HG02970 (cell line): ENCODE data around the gene LRRC52.

Source experiments
- ATAC-seq: cut with Tn5 transposase; IDR thresholded peaks from one replicate; pipeline ENCODE4 v1.9.1; 2021; ENCODE audit warnings: mild to moderate bottlenecking, moderate library complexity, moderate number of reproducible peaks; ENCODE audit not compliant: unreplicated experiment, low FRiP score

Gene LRRC52

DNA sequence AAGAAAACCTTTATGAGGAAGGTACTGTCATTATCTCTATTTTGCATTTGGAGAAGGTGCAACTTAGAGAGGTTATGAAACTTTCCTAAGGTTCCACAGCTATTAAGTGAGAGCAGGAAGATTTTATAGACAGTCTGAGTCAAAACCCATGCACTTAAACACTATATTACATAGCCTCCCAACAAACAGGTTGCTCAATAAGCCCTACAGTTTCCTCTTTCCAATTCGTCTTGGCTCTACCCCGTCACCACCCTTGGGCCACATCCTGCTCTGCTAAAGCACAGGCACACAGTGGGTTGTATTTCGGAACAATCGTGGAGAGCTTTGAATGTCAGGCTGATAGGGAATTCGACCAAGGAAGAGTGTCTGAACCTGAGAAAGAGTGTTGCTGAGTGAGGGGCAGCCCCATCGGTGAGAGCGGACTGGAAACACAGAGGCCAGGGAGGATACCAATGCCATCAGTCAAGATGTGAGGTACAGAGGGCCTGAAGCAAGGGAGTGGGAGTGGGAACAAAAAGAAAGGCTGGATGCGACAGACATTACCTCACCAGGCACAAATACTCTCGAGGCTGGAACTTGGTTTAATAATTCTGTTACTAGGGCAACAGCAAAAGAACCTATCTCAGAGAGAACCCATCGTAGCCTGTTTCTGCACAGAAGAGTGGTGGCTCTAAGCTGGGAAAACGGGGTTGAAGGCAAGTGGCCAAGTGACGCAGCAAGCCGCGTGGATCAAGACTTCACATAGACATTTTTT, 6.3 kb upstream of the LRRC52 start:
- no peak for ATAC-seq

DNA sequence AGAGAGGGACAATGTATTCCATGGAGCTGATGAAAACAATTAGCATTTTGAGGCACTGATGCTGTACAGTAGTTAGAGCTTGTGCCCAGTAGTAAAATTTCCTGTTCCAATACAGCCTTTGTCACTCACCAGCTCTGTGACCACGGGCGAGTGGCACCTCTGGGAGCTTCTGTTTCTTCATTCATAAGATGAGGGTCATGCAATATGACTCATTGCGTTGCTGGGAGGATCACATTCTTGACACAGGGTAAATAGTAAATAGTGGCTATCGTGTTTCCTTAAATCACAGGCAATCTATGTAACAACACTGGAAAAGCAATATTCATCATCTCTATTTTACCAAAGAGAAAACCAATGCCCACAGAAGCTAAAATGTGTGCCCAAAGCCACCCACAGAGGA, 4.5 kb upstream of the LRRC52 start:
- no peak for ATAC-seq

DNA sequence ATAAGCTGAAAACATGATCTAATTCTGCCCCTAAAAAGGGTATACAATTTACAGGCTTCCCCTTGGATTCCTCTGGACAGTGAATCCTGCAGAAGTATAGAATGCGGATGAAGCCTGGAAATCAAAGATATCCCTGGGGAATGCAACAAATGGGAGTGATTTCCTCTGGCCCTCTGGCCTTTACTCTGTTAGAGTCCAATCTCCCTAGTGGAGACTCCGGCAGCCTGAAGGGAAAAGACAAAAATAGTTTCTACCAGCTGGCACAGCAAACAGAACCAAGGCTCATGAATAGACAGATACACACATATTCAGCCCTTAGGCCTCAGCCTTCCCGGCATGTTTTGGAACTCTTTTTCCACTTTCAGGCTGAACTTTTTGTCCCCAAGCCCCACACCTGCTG, 3.9 kb upstream of the LRRC52 start:
- no peak for ATAC-seq

DNA sequence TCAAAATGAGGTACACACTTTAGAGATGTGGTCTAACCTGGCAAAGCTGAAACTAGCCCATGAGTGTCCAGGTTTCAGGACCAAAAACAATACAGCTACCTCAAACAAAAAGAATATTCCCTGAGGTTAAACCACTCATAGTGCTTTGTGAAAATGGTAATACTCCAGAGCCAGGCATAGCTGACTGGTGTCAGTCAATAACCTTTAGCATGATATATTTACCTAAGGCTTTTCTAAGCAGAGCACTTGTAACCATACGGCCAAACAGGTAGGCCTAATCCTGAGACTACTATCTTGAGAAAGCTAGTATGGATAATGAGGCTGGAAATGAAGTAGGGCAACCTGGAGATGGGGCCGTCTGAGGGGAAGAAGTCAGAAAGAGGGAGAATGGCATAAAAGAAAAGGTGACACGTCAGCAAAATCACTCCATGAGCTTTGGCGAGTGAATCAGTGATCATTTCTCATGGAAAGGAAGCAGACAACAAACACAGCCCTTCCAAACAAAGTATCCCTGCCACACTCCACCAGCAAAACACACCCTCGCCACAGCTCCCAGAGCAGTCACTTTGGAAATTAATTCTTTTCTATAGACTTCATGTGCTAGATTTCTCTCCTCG, 1.7 kb upstream of the LRRC52 start:
- ATAC-seq = no peak

DNA sequence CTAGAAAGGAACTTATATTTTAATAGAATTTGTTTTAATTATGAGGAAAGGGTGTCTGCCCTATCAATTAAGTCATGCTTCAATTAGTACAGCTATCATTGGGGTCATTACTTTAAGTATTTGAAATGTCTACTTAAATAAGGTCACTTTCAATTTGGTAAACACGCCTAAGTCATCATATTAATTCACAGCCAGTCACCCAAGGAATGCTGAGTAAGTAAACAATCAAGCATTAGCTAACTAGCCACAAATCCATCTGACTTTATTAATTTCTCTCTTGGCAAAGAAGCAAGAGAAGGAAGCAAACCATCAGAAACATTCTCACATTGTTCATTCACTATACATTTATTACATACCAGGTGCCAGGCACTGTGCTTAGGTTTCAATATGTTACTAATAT, 1.2 kb upstream of the LRRC52 start:
- ATAC-seq = no peak

DNA sequence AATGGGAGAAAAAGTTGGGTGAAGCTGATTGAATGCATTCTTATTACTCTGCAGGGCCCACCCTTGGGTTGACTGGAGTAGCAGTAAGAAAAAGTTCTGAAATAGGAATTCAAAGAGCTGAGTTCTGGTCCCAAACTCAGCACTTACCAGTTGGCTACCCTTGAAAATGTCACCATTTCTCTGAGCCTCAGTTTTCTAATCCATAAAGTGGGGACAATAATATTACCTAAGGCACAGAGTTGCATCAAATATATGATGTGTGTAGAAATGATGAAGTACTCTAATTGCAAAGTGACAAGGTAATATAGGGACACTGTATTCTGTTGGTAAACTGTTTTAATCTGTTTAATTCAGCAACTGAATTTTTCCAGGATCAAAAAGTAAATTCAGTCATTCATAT, 1.2 kb downstream of the LRRC52 start:
- ATAC-seq = no peak

DNA sequence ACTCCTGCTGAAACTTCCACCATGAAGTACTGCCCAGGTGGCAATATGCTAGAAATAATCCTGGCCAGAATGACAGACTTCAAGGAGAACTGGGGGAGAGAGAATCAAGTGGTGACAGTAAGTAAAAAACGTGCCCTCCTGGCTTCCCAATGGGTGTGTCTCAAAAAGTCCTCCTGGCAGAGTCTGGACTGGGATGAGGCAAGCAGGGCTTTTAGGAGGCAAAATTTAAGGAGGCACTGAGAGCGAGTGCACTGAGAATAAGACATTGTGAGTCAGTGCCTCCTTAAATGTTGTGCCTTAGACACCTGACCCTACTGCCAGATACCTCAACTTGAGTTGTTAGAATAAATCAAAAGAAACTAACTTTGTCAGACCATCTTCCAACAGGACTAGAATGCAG, 2.2 kb downstream of the LRRC52 start:
- no peak for ATAC-seq

DNA sequence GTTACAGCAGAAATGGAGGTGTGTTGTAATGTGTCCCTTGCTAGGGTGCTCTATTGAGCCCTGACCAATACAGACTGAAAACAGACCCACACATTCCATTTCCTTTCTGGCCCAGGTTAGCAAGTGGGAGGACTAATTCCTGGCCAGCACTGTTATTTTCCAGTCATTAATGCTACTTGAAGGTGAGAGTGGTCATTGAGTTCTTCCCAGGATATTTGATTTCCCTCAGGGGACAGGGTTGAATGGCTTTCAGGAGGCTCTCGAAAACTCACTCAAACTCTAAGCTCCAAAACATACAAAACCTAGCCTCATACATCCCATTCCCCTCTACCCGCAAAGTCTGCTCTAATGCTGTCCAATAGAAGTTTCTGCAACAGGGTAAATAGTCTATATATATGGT, 6.2 kb downstream of the LRRC52 start:
- no peak for ATAC-seq

DNA sequence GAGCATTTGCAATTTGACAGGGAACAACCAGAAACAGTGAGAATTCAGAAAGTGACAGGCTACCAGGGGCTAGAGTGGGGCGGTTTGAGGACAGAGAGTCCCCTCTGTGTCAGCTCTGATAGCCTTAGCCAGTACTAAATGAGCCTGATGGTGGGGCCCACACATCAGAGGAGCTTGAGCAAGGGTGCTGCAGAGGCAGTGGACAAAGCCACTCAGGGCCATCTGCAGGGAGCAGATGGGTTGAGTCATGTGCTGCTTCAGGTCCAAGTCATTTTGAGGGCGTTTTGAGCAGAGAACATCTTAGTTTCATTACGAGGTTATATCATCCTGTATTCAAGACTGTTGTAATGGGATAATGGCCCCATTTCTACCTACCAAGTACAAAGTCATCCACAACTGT, 7.7 kb downstream of the LRRC52 start:
- ATAC-seq = no peak

DNA sequence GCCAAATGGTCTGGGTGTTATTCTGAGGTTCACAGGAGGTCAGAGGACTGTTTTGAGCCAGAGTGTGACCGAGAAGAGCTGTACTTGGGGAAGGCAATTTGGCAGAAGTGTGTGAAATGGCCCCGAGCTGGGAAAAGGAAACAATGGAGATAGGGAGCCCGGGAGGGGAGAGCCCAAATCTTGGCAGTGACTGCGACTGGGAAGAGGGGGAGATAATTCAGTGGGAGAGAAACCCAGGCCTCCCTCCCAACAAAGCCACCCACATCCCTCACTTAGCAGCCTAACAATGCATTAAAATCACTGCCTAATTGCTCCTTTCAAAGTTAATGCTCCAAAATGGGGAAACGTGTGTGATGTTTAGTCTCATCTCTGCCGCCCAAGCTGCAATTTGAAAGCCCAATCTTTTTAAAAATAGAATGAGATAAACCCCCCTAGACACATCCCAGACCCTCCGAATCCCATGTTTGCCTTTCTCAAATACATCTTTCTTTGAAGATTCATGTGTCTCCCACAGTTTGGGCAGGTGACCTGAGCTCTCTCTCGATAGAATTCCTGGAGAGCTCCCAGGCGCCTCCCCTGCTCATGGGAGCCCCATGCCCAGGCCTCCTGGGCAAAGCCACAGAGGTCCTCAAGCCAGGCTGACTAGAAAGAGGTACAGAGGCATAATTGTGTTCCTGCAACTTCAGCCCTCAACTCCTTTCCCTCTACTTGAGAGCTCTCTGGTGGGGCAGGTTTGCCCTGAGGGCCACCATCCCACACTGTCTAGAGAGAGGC, 17.3 kb downstream of the LRRC52 start:
- ATAC-seq = no peak

DNA sequence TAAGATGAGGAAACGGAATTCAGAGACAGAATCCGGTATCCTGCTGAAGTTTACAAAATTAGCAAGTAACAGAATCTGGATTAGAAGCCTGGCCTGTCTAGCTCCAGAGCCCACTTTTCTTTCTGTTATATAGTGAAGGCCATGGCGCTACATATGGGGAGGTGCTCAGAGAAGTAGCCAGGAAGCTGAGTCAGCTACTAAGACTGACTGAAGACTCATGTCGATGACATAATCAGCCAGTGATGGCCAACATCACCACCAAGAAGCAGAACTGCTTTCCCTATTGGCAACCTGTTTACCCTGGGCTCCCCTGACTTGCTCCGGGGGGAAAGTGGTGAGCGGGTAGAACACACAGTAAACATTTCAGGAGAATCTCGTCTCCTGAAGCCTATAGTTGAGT, 18.8 kb downstream of the LRRC52 start:
- ATAC-seq = no peak

DNA sequence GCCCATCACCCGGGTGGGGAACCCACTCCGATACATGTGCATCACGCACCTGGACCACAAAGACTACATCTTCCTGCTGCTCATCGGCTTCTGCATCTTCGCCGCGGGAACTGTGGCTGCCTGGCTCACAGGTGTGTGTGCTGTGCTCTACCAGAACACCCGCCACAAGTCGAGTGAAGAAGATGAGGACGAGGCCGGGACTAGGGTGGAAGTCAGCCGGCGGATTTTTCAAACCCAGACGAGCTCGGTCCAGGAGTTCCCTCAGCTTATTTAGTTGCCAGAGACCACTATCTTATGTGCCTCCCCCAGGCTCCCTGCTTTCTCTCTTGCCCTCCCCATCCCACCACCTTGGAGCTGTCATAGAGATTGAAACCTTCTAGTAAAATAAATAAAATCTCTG, 19.8 kb downstream of the LRRC52 start:
- no peak for ATAC-seq

DNA sequence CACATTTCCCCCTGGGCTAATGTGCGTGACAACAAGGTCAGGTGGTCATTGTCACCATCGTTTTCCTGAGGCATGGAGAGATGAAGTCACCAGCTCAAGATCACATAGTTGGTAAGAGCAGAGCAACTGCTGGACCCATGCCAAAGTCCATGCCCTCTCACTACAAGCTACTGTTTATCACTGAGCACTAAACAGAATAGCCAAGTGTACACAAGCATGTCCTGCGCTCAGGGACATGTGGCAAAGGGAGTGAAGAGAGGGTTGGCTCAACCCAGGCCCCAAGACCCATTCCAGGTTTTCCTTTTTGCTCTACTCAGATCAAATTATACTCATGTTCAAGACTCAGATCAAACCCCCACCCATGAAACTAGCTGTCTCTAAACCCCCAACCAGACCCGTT, 20.8 kb downstream of the LRRC52 start:
- ATAC-seq = no peak

DNA sequence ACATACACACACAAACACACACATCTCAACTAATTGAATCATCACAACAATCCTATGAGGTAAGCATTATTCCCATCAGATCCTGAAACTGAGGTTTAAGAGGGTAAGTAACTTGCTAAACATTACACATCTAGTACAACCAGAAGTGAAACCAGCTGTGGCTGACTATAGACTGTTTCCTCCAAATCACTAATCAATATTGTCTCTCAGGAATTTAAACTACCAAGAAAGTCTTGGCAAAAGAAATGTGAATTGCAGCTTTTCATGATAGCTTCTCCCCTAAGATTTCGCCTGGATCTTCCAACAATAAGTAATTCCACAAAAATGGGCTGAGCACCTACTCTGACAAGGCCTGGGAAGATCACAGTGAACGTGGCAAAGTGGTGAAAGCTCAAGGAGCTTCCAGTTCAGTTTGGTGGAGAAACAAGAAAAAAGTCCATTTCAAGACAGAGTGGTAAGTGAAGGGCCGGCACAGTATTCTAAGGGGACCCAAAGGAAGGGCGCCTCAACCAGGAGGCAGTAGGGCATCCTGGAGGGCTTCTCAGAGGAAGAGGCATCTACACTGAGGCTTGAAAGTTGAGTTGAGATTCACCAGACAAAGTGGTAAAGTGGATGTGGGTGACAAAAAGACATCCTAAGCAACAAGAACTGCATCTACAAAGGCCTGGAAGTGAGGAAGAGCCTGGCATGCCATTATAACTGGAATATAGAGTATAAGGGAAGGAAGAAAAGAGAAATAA, 22.1 kb downstream of the LRRC52 start:
- no peak for ATAC-seq

DNA sequence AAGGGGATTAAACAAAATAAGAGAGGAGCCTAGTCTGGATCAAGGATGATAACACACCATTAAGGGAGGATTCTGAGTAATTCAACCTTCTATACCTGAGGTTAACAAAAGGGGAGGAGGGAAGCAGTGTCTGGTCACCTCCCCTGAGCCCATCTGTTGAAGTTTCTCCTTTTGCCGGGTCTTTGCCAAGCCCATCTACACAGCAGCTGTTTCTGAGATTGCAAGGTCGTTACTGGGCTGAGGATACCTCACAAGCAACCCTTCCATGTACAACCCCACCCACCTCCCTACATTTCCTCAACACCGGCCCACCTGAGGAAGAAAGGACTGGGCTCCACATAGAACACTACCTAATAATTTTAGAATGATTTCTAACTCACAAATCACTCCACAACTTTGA, 26.3 kb downstream of the LRRC52 start:
- ATAC-seq = no peak

DNA sequence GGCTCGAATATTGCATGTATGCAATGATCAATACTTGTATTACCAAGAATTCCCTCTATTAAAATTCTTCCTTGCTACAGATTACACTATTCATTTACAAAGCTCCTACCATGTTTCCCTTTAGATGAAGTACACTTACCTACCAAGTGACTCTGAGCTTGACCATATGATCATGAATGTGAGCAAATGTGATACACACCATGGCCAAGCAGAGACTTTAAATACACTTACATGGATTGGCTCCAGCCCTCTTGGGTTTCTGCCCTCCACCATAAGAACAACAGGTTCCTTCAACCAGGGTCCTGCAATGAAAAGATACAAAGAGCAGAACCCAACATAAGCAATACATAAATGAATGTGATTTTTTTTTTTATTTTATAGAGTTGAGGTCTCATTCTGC, 30.0 kb downstream of the LRRC52 start:
- no peak for ATAC-seq

DNA sequence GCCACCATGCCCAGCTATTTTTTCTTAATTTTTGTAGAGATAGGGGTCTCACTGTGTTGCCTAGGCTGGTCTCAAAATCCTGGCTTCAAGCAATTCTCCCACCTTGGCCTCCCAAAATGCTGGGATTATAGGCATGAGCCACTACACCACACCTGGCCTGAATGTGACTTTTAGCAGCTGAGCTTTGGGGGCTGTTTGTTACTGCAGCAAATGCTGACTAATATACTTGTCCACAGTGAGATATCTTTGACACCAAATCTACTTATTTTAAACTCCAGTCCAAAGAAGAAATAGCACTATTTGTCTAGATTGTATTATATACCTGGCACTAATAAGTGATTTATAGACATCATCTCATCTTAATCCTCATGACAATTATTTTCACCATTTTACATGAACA, 30.5 kb downstream of the LRRC52 start:
- no peak for ATAC-seq

DNA sequence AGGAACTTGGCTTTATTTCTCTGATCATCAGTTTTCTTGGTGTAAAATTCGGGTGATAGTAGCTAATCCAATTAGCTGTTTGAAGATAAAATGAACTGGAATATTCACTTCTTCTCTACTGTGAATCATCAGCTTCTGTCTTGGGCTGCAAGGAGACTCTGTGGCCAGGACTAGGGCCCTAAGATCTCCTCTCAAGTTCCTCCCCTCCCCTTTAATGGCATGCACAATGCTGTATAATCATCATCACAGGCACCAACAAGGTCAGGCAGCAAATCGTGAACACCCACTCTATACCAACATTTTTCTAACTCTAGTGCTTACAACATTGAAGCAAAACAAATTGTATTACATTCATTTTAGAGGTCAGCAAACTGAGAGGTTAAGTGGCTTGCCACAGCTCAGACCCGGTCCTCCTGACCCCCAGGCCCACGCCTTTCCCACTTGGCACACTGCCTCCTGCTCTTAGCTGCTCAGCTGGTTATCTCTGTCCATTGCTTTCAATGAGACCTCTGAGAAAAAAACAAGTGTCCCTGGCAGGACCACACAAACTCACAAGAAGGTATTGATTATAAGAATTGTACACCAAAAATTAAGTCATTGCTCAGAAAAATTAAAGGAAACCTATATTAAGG, 31.8 kb downstream of the LRRC52 start:
- no peak for ATAC-seq

DNA sequence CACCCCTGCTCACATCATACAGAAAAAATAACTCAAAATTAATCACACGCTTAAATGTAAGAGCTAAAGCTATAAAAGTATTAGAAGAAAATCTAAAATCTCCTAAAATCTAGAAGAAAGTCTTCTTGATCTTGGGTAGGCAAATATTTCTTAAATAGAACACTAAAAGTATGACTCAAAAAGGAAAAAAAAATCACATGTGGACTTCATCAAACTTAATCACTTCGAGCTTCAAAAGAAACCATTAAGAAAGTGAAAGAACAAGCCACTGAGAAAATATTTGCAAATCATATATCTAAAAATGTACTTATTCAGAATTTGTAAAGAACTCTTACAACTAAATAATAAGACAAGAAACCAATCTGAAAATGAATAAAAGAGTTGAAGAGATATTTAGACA, 32.7 kb downstream of the LRRC52 start:
- ATAC-seq = no peak

DNA sequence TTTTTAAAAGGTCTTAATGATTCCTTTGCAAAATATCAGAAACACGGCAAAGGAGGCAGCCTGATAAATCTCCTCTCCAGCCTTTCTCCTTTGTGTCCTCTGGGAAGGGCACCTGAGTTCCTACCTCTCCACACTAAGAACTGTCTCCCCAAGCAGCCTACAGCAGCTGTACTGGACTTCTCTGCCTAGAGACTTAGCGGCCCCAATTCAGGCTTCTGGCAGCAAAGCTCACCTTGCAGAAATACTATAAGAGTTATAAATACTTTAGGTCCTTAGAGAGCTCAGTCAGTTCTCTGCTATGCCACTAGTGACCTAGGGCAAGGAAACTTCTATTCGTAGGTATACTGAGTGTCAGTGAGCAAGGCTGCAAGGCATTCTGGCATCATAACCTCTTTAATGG, 33.9 kb downstream of the LRRC52 start:
- ATAC-seq = no peak
